ENCODE results near the gene NDUFAF7. TPM values are rescaled to one million over a fixed set of nuclear protein-coding genes. Genes with fewer than 3 reads are reported as not detected.

The NDUFAF7 gene
- total RNA-seq, 6 experiments from 2014 or later: 7.5 to 12.5 (median 10.1) TPM

DNA sequence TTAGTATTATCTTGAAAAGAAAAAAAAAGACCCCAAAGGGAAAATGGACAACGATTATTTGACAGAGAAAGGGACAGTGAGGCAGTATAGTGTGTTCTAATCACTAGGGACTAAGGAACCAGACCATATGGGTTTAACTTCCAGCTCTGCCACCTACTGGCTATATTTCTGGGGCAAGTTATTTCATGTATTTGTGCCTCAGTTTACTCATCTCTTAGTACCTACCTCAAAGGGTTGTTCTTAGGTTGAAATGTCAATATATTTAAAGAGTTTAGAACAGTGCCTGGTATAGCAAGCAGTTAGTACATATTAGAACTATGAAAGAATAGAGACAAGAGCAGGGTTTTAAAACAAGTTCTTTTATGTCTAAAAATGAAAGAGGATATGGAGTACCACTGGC lies 50.5 kb downstream of the NDUFAF7 start:
- Histone ChIP-seq H3K27ac (no peak overlapping the region), H3K36me3 (peaks cover 0 to 26% (median 0%) of the 10 kb centered on the region in 4 donors), H3K9me3 (no peaks in the 10 kb centered on the region), H3K4me3 (no peak overlapping the region), H3K27me3 (no peaks in the 10 kb centered on the region), H3K4me1 (no peaks in the 10 kb centered on the region)
- 92% methylated on average over 1 of the region's 1 CpG for WGBS (ENCODE audit: insufficient coverage, low coverage, low lambda C conversion rate, missing lambda C conversion rate)
- TF ChIP-seq POLR2A (IDR thresholded peaks at IDR 0.05): no peak
- TF ChIP-seq, protein P1, sequence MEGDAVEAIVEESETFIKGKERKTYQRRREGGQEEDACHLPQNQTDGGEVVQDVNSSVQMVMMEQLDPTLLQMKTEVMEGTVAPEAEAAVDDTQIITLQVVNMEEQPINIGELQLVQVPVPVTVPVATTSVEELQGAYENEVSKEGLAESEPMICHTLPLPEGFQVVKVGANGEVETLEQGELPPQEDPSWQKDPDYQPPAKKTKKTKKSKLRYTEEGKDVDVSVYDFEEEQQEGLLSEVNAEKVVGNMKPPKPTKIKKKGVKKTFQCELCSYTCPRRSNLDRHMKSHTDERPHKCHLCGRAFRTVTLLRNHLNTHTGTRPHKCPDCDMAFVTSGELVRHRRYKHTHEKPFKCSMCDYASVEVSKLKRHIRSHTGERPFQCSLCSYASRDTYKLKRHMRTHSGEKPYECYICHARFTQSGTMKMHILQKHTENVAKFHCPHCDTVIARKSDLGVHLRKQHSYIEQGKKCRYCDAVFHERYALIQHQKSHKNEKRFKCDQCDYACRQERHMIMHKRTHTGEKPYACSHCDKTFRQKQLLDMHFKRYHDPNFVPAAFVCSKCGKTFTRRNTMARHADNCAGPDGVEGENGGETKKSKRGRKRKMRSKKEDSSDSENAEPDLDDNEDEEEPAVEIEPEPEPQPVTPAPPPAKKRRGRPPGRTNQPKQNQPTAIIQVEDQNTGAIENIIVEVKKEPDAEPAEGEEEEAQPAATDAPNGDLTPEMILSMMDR (IDR thresholded peaks at IDR 0.05): peak in 1 of 4 donors; percentile 4
- intact Hi-C loops (cut with DNase I): no loop called here
- DNase-seq (no peak), ATAC-seq (no peak)

DNA sequence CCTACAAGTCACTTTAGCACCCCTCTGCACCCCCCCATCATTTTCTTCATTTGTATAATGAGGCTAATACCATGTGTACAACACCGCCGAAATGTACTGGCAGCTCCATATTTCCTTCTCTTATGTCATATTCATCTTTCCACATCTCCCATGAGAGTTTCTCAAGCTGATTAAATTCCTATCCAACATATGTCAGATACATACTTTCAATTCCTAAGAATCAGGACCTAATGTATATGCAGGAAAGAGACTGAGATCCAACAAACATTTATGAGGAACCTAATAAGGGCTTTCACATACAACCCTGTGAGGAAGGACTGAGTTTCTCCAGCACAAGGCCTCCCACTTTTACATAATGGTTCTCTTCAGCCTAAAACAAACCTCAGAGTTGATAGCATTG lies 51.3 kb downstream of the NDUFAF7 start:
- ATAC-seq (no peak), DNase-seq (no peak)
- no peak overlapping the region for H3K4me3 ChIP-seq
- no peak for TF ChIP-seq POLR2A (IDR thresholded peaks at IDR 0.05)
- TF ChIP-seq, protein P1 (IDR thresholded peaks at IDR 0.05): no peak
- H3K36me3 ChIP-seq: peaks cover 0 to 22% (median 0%) of the 10 kb centered on the region in 4 donors
- WGBS (ENCODE audit: insufficient coverage, low coverage, low lambda C conversion rate, missing lambda C conversion rate): 100% methylated on average over 2 of the region's 2 CpGs
- no peaks in the 10 kb centered on the region for H3K9me3 ChIP-seq
- intact Hi-C loops (cut with DNase I): no loop called here
- no peak overlapping the region for H3K27ac ChIP-seq
- H3K4me1 ChIP-seq: no peaks in the 10 kb centered on the region
- H3K27me3 ChIP-seq: no peaks in the 10 kb centered on the region

DNA sequence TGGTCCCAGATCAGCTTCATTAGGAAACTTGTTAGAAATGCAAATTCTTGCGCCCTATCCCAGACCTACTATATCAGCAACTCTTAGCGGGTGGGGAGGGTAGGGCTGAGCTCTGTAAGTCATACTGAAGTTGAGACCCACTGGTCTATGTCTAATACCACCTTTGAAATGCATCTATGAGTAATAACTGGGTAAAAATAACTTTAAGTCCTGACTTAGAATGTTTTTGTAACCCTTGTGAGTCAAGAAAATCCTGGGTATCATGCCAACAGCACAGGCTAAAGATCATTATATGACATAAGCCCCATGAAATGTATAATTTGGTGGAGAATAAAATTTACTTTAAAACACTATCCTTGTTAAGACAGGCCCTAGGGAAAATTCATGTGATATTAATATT lies 51.7 kb downstream of the NDUFAF7 start:
- H3K4me1 ChIP-seq: no peaks in the 10 kb centered on the region
- 95% methylated on average over 2 of the region's 2 CpGs for WGBS (ENCODE audit: insufficient coverage, low coverage, low lambda C conversion rate, missing lambda C conversion rate)
- no peaks in the 10 kb centered on the region for H3K27me3 ChIP-seq
- no peak overlapping the region for H3K27ac ChIP-seq
- ATAC-seq: no peak
- intact Hi-C loops (cut with DNase I): no loop called here
- no peak overlapping the region for H3K4me3 ChIP-seq
- no peak for DNase-seq
- TF ChIP-seq, protein P1 (IDR thresholded peaks at IDR 0.05): no peak
- no peak for TF ChIP-seq POLR2A (IDR thresholded peaks at IDR 0.05)
- H3K9me3 ChIP-seq: no peaks in the 10 kb centered on the region
- peaks cover 0 to 22% (median 0%) of the 10 kb centered on the region in 4 donors for H3K36me3 ChIP-seq

DNA sequence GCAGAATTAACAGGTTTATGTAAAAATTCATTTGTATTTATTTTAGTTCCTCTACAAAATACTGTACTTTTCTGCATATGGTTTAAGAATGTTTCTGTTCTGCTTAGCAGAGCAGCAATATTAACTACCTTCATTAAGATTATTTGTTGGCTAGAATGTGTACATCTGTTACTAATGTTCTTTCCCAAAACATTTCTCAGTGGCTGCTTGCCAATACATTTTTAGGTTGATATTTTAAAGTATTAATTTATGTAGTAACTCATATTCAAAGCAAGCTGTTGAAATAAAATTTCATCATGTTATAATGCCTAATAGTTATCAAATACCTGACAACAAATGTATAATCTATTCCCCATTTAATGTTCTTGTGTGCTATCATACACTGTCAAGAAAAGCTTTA lies 52.9 kb downstream of the NDUFAF7 start:
- no peaks in the 10 kb centered on the region for H3K4me1 ChIP-seq
- H3K4me3 ChIP-seq: no peak overlapping the region
- DNase-seq: no peak
- ATAC-seq: no peak
- H3K36me3 ChIP-seq: peaks cover 0 to 16% (median 0%) of the 10 kb centered on the region in 4 donors
- no peak overlapping the region for H3K27ac ChIP-seq
- H3K9me3 ChIP-seq: no peaks in the 10 kb centered on the region
- TF ChIP-seq POLR2A (IDR thresholded peaks at IDR 0.05): no peak
- TF ChIP-seq, protein P1 (IDR thresholded peaks at IDR 0.05): no peak
- intact Hi-C loops (cut with DNase I): no loop called here
- H3K27me3 ChIP-seq: no peaks in the 10 kb centered on the region

DNA sequence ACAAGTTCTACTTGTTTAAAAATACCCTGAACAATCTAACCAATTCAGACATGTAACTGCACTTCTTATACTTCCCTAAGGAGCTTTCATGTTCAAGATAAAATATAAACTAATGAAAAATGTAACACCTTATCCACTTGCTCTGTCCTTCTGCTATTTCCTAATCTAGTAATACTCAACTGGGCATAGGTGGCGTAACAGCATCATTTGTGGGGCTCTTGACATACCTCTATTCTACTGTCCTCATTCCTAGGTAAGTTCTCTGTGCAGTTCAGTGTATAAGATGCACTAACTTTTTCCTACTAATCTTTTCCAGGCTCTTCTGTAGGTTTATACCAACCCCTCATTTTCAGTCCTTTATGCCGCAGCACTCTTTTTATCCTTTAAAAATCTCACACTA lies 56.5 kb downstream of the NDUFAF7 start:
- WGBS (ENCODE audit: insufficient coverage, low coverage, low lambda C conversion rate, missing lambda C conversion rate): 81% methylated on average over 2 of the region's 2 CpGs
- Histone ChIP-seq H3K36me3 (peaks cover 0 to 5% (median under 1%) of the 10 kb centered on the region in 4 donors), H3K9me3 (no peaks in the 10 kb centered on the region), H3K4me1 (no peaks in the 10 kb centered on the region), H3K27me3 (no peaks in the 10 kb centered on the region), H3K27ac (no peak overlapping the region), H3K4me3 (no peak overlapping the region)
- TF ChIP-seq POLR2A (IDR thresholded peaks at IDR 0.05): no peak
- TF ChIP-seq, protein P1 (IDR thresholded peaks at IDR 0.05): peak in 1 of 4 donors; percentile 11
- intact Hi-C loops (cut with DNase I): no loop called here
- ATAC-seq (peak in 3 of 4 donors; percentile 22 to 43 (median 26)), DNase-seq (no peak)
